ENCODE measurements around the gene GRID1.

The GRID1 gene

DNA sequence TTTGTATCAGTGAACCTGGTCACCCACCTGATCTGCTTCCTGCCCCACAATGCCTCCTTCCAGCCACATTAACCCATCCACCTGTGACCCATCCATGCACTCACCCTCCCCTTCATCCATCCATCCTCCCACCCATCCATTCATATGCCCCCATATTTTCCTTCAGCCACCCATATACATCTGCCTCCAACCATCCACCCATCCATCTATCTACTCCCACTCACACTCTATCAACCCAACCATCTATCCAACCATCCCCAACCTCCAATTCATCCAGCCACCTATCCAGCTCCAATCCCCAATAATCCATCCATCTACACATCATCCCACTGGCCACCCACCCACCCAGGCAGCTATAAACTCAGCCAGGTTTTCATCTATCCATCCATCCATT, 51.0 kb downstream of the GRID1 start:
- Mint-ChIP-seq H3K27me3 (ENCODE audit: low read depth, poor library complexity) (peaks cover 14% of the 10 kb centered on the region), H3K36me3 (ENCODE audit: low read depth) (no peaks in the 10 kb centered on the region), H3K9me3 (no peaks in the 10 kb centered on the region), H3K27ac (no peak overlapping the region), H3K4me3 (no peak overlapping the region), H3K4me1 (peaks cover 17% of the 10 kb centered on the region)
- TF ChIP-seq, protein P1, sequence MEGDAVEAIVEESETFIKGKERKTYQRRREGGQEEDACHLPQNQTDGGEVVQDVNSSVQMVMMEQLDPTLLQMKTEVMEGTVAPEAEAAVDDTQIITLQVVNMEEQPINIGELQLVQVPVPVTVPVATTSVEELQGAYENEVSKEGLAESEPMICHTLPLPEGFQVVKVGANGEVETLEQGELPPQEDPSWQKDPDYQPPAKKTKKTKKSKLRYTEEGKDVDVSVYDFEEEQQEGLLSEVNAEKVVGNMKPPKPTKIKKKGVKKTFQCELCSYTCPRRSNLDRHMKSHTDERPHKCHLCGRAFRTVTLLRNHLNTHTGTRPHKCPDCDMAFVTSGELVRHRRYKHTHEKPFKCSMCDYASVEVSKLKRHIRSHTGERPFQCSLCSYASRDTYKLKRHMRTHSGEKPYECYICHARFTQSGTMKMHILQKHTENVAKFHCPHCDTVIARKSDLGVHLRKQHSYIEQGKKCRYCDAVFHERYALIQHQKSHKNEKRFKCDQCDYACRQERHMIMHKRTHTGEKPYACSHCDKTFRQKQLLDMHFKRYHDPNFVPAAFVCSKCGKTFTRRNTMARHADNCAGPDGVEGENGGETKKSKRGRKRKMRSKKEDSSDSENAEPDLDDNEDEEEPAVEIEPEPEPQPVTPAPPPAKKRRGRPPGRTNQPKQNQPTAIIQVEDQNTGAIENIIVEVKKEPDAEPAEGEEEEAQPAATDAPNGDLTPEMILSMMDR (IDR thresholded peaks at IDR 0.05), result no peak
- DNase-seq, result no peak

DNA sequence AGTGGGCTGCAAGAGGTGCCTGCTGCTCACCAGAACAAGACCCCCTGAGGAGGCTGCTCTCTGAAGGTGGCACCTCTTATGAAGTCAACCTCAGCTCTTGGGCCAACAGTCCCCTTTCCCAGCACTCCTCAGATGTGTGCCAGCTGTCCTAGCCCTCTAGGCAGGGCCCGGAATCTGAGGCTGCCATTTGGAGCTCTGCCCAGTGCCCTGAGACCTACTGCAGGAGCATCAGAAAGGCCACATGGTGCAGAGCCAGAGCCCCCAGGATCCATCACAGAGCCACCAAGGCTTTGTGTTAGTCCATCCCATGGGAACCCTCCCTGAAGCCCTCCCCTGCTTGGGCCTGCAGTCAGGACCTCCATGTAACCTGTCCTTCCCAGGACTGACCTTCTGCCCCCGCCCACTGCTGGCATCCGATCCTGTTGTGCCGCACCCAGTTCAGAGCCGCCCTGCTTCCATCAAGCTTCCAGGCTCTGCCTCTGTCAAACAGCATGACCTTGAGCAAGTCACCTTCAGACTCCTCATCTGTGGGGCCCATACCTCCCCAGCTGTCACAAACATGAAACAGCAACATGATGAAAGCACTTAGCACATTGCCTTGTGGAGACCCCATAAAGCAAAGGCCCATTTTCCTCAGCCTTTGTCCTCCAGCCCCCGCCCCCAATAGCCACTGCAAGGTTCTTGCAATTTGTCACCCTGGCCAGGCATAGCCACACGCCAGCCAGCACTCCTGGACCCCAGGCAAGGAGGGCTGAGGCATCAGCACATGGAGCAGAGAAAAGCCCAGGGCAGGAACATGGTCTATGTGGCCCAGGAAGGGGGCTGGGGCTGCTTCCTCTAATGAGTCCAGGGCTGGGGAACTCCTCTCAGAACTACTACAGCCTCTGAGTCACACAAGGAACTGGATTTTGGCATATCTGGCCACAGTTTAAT, 51.7 kb downstream of the GRID1 start:
- no peak overlapping the region for H3K27ac Mint-ChIP-seq
- TF ChIP-seq, protein P1 (IDR thresholded peaks at IDR 0.05), result no peak
- no peak for DNase-seq

DNA sequence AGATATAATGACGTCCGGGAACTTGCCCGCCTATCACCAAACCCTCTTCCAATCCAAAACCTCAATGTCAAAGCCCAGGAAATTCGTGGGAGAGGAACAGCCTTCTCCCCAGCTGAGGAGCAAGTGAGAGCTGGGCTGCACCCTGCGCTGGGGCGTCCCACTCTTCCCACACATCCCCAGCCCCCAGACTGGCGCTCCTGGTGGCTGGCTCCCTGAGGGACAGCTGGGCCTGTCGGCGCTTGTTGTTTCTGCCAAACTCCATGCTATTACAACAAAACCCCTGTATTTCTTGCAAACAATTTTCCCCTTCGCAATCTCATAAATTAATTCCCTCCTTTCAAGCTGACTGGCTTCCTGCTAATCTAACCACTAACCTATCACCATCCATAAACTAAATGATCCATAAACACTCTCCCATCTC, 53.0 kb downstream of the GRID1 start:
- TF ChIP-seq, protein P1 (IDR thresholded peaks at IDR 0.05), result no peak
- Mint-ChIP-seq H3K9me3 (no peaks in the 10 kb centered on the region), H3K36me3 (ENCODE audit: low read depth) (no peaks in the 10 kb centered on the region), H3K27me3 (ENCODE audit: low read depth, poor library complexity) (peaks cover 16% of the 10 kb centered on the region), H3K4me1 (peaks cover 17% of the 10 kb centered on the region), H3K4me3 (no peak overlapping the region), H3K27ac (no peak overlapping the region)
- no peak for DNase-seq

More for the DNA sequence above, 51.7 kb downstream of the GRID1 start:
- Mint-ChIP-seq H3K27me3 (ENCODE audit: low read depth, poor library complexity) (peaks cover 14% of the 10 kb centered on the region), H3K36me3 (ENCODE audit: low read depth) (no peaks in the 10 kb centered on the region), H3K4me3 (no peak overlapping the region), H3K4me1 (peaks cover 17% of the 10 kb centered on the region), H3K9me3 (no peaks in the 10 kb centered on the region)

DNA sequence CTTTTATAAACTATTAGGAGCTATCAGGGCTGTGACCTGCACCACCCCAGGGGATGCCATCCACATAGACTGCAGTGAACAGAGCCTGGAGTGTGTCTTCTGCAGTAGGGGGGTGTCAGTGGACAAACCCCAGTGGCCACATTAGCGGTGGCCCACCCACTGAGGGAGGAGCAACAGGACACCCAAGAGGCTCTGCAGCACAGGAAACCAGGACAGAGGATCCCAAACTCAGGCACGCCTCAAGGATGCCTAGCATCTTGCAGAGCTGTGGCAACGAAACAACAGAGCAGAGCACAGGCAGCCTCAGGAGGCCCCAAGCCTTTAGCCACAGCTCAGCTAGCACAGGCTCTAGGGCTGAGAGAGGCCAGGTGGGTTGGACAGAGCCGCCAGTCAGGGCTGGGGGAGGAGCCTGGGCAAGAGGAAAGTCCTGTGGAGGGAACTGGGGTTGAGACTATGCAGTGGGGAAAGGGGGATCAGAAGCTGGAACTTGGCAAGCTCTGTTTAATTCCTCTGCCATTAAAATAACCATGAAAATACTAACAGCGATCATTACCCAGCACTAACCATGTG, 53.8 kb downstream of the GRID1 start:
- Mint-ChIP-seq H3K9me3 (no peaks in the 10 kb centered on the region), H3K4me1 (peaks cover 17% of the 10 kb centered on the region), H3K36me3 (ENCODE audit: low read depth) (no peaks in the 10 kb centered on the region), H3K27ac (peak overlapping the region; percentile 79), H3K27me3 (ENCODE audit: low read depth, poor library complexity) (peaks cover 21% of the 10 kb centered on the region), H3K4me3 (no peak overlapping the region)
- peak; percentile 23 for DNase-seq
- TF ChIP-seq, protein P1 (IDR thresholded peaks at IDR 0.05), result no peak

DNA sequence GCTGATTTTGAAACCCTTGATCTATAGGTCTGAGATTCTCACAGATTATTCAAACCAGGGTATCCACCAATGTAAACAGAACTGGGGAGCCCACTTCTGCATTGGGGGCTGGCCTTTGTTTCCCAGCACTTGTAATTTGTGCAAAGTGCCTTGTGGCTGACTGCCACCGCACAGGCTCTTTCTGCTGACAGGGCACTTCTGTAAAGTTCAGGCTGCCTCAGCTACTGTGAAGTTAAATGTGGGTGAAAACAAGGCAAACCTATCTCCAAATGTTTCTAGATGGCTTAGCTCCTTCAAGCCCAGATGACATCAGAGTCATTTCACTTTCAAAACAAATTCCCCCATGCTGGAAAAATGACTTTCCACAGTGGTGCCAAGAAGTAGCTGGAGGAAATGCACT, 54.7 kb downstream of the GRID1 start:
- no peak overlapping the region for H3K27ac Mint-ChIP-seq
- H3K4me1 Mint-ChIP-seq, result peaks cover 17% of the 10 kb centered on the region
- H3K9me3 Mint-ChIP-seq, result no peaks in the 10 kb centered on the region
- TF ChIP-seq, protein P1 (IDR thresholded peaks at IDR 0.05), result no peak
- no peak for DNase-seq
- H3K27me3 Mint-ChIP-seq (ENCODE audit: low read depth, poor library complexity), result peaks cover 21% of the 10 kb centered on the region
- H3K36me3 Mint-ChIP-seq (ENCODE audit: low read depth), result no peaks in the 10 kb centered on the region
- no peak overlapping the region for H3K4me3 Mint-ChIP-seq

All from nephron progenitor cell (in vitro differentiated cells).